C4-2B (cell line): ENCODE results near the gene NPAS3.

Source experiments
- H3K27ac ChIP-seq: fragments of 450-650 bp; 2 replicates; pipeline ENCODE4 v1.5.1; 2017
- CTCF ChIP-seq: fragments of 450-650 bp; conservative IDR thresholded peaks from 2 replicates; pipeline ENCODE4 v1.5.1; 2017; ENCODE audit warnings: mild to moderate bottlenecking
- ZFX ChIP-seq: fragments of 450-650 bp; IDR thresholded peaks from 2 replicates; pipeline ENCODE4 v1.6.1; 2017

Gene NPAS3

GRCh38 chr14:33679461-33680225 lies 741.0 kb downstream of the NPAS3 start:
- no peak overlapping the region for H3K27ac ChIP-seq
- TF ChIP-seq CTCF (no peak), ZFX (no peak)

- H3K27ac ChIP-seq: no peak overlapping the region
- TF ChIP-seq ZFX: no peak
- TF ChIP-seq CTCF: no peak
These were observed 742.2 kb downstream of the NPAS3 start for GRCh38 chr14:33680873-33681272.

GRCh38 chr14:33682760-33683159 lies 744.1 kb downstream of the NPAS3 start:
- no peak overlapping the region for H3K27ac ChIP-seq
- no peak for TF ChIP-seq CTCF
- no peak for TF ChIP-seq ZFX

GRCh38 chr14:33685026-33685425 lies 746.3 kb downstream of the NPAS3 start:
- H3K27ac ChIP-seq: no peak overlapping the region
- TF ChIP-seq ZFX (no peak), CTCF (no peak)

- TF ChIP-seq ZFX (no peak), CTCF (no peak)
- H3K27ac ChIP-seq: no peak overlapping the region
These were observed 747.0 kb downstream of the NPAS3 start for GRCh38 chr14:33685698-33686097.

- TF ChIP-seq CTCF (no peak), ZFX (no peak)
- H3K27ac ChIP-seq: no peak overlapping the region
These were observed 747.5 kb downstream of the NPAS3 start for GRCh38 chr14:33686218-33686617.

GRCh38 chr14:33686856-33687255 lies 748.2 kb downstream of the NPAS3 start:
- no peak overlapping the region for H3K27ac ChIP-seq
- TF ChIP-seq CTCF: no peak
- no peak for TF ChIP-seq ZFX
